Liver (tissue), 9 donors: Measurements from ENCODE around the gene ROR1. TPM values are rescaled to one million over a fixed set of nuclear protein-coding genes. Genes with fewer than 3 reads are reported as not detected.

ENCODE experiments used
- DNase-seq: peaks from one replicate; pipeline ENCODE4 v3.0.0-alpha.2; 2017; ENCODE audit warnings: low spot score
- H3K27ac ChIP-seq, 2 donors: one replicate each; pipeline ENCODE4 v1.7.0; 2013; ENCODE audit warnings: inconsistent platforms in 2 of 2, low read length in 2 of 2, control low read depth in 1 of 2, low read depth in 1 of 2, mild to moderate bottlenecking in 1 of 2
- H3K27me3 ChIP-seq, 4 donors: one replicate each; pipeline versions ENCODE4 v1.6.1 to v1.7.0; 2013; ENCODE audit warnings: low read length in 3 of 4, inconsistent platforms in 1 of 4, mild to moderate bottlenecking in 1 of 4, moderate library complexity in 1 of 4; ENCODE audit not compliant: control insufficient read depth in 4 of 4, insufficient read depth in 4 of 4
- H3K36me3 ChIP-seq, 4 donors: one replicate each; pipeline versions ENCODE4 v1.6.1 to v1.7.0; 2013; ENCODE audit warnings: low read length in 3 of 4, mild to moderate bottlenecking in 3 of 4, low read depth in 1 of 4, moderate library complexity in 1 of 4; ENCODE audit not compliant: control insufficient read depth in 4 of 4, insufficient read depth in 3 of 4
- H3K4me1 ChIP-seq, 4 donors: one replicate each; pipeline versions ENCODE4 v1.6.1 to v1.7.0; 2013; ENCODE audit warnings: low read length in 3 of 4, mild to moderate bottlenecking in 3 of 4, moderate library complexity in 1 of 4; ENCODE audit not compliant: control insufficient read depth in 4 of 4, insufficient read depth in 4 of 4
- H3K4me3 ChIP-seq, 3 donors: one replicate each; pipeline versions ENCODE4 v1.6.1 to v1.7.0; 2013; ENCODE audit warnings: low read length in 3 of 3, control low read depth in 1 of 3, low read depth in 1 of 3, mild to moderate bottlenecking in 1 of 3
- H3K9ac ChIP-seq, 2 donors: one replicate each; pipeline ENCODE4 v1.7.0; 2013; ENCODE audit warnings: low read length in 2 of 2, mild to moderate bottlenecking in 2 of 2, moderate library complexity in 2 of 2, control low read depth in 1 of 2, low read depth in 1 of 2
- H3K9me3 ChIP-seq, 4 donors: one replicate each; pipeline versions ENCODE4 v1.6.1 to v1.7.0; 2013; ENCODE audit warnings: low read length in 3 of 4; ENCODE audit not compliant: control insufficient read depth in 4 of 4
- CTCF ChIP-seq: fragments of 150-350 bp; IDR thresholded peaks from 2 replicates; pipeline ENCODE4 v1.5.1; 2017; ENCODE audit warnings: improper control_type of control experiment, low read depth, low read length; ENCODE audit not compliant: missing input control
- EGR1 ChIP-seq, 2 donors: IDR thresholded peaks; 2 replicates each; pipeline ENCODE4 v1.6.1; 2016 to 2018; ENCODE audit warnings: antibody characterized with exemption in 2 of 2, low read depth in 2 of 2
- FOXA1 ChIP-seq: IDR thresholded peaks from 2 replicates; pipeline ENCODE4 v1.6.1; 2016; ENCODE audit warnings: antibody characterized with exemption
- FOXA2 ChIP-seq: IDR thresholded peaks from 2 replicates; pipeline ENCODE4 v1.6.1; 2016; ENCODE audit warnings: antibody characterized with exemption
- GABPA ChIP-seq, 2 donors: IDR thresholded peaks in 1 of 2; conservative IDR thresholded peaks in 1 of 2; 2 replicates each; pipeline ENCODE4 v1.6.1; 2016; ENCODE audit warnings: antibody characterized with exemption in 2 of 2, mild to moderate bottlenecking in 1 of 2, moderate library complexity in 1 of 2
- HNF4A ChIP-seq, 2 donors: conservative IDR thresholded peaks; 2 replicates each; pipeline ENCODE4 v1.6.1; 2016; ENCODE audit warnings: antibody characterized with exemption in 2 of 2, mild to moderate bottlenecking in 2 of 2
- HNF4G ChIP-seq: IDR thresholded peaks from 2 replicates; pipeline ENCODE4 v1.6.1; 2016; ENCODE audit warnings: antibody characterized with exemption
- JUND ChIP-seq, 2 donors: IDR thresholded peaks; 2 replicates each; pipeline ENCODE4 v1.6.1; 2016; ENCODE audit warnings: antibody characterized with exemption in 2 of 2
- MAX ChIP-seq: IDR thresholded peaks from 2 replicates; pipeline ENCODE4 v1.6.1; 2016; ENCODE audit warnings: antibody characterized with exemption
- NR2F2 ChIP-seq: IDR thresholded peaks from 2 replicates; pipeline ENCODE4 v1.6.1; 2016; ENCODE audit warnings: antibody characterized with exemption
- RAD21 ChIP-seq, 2 donors: IDR thresholded peaks; 2 replicates each; pipeline ENCODE4 v1.6.1; 2016; ENCODE audit warnings: antibody characterized with exemption in 2 of 2, mild to moderate bottlenecking in 2 of 2
- REST ChIP-seq: IDR thresholded peaks from 2 replicates; pipeline ENCODE4 v1.6.1; 2016; ENCODE audit warnings: antibody characterized with exemption, mild to moderate bottlenecking
- RXRA ChIP-seq, 2 donors: IDR thresholded peaks; 2 replicates each; pipeline ENCODE4 v1.6.1; 2017 to 2018; ENCODE audit warnings: antibody characterized with exemption in 2 of 2, mild to moderate bottlenecking in 1 of 2
- SP1 ChIP-seq: IDR thresholded peaks from 2 replicates; pipeline ENCODE4 v1.6.1; 2018; ENCODE audit warnings: antibody characterized with exemption, mild to moderate bottlenecking
- TAF1 ChIP-seq: conservative IDR thresholded peaks from 2 replicates; pipeline ENCODE4 v1.6.1; 2016; ENCODE audit warnings: antibody characterized with exemption, mild to moderate bottlenecking
- YY1 ChIP-seq: IDR thresholded peaks from 2 replicates; pipeline ENCODE4 v1.6.1; 2016; ENCODE audit warnings: antibody characterized with exemption, mild to moderate bottlenecking
- ZBTB33 ChIP-seq: IDR thresholded peaks from 2 replicates; pipeline ENCODE4 v1.6.1; 2016; ENCODE audit warnings: antibody characterized with exemption
- WGBS: extraction: QIAGEN DNeasy Blood & Tissue Kit; methylation state at CpG from one replicate; pipeline ENCODE4 v1.1.7; 2013; 5-methylcytosine and 5-hydroxymethylcytosine counted together
- polyA plus RNA-seq, 2 donors: library from polyadenylated mRNA; stranded (reverse) in 1 of 2; unstranded in 1 of 2; fragments of 200-250 nt in 1 of 2; fragments of >200 nt in 1 of 2; fragmentation: Nextera tagmentation in 1 of 2; extraction: Ambion mirVana in 1 of 2; gene quantifications; one replicate each; pipeline versions ENCODE4 v1.2.1 to v1.2.3, GENCODE V29; 2013 to 2015
- total RNA-seq, 2 donors: library from RNA; depleted of rRNA; stranded (reverse); fragments of >200 nt; gene quantifications; one replicate each; pipeline ENCODE4 v1.2.3, GENCODE V29; 2014
- TF ChIP-seq, protein P1 (sequence below): IDR thresholded peaks from 2 replicates; pipeline ENCODE4 v1.6.1; 2016; ENCODE audit warnings: antibody characterized with exemption
- donor health status: healthy.
- donor health status: healthy.
- donor health status: healthy.
- donor health status: healthy.
- donor health status: healthy.

Gene ROR1
- total and polyA plus RNA-seq, 4 donors: 0.15 to 0.98 (median 0.37) TPM

- Histone ChIP-seq H3K27me3 (no peaks in the 10 kb centered on the region), H3K9ac (no peak overlapping the region), H3K4me1 (no peaks in the 10 kb centered on the region), H3K36me3 (no peaks in the 10 kb centered on the region), H3K4me3 (no peak overlapping the region), H3K27ac (no peak overlapping the region), H3K9me3 (peaks cover 0 to 2% (median 0%) of the 10 kb centered on the region in 4 donors)
- 94% methylated on average over 3 of the region's 3 CpGs for WGBS
- no peak for TF ChIP-seq RXRA (IDR thresholded peaks at IDR 0.05)
- no peak for TF ChIP-seq RAD21 (IDR thresholded peaks at IDR 0.05)
- no peak for TF ChIP-seq GABPA (IDR thresholded peaks at IDR 0.05 in 1 of 2, conservative IDR thresholded peaks at IDR 0.05 in 1 of 2)
- TF ChIP-seq, protein P1, sequence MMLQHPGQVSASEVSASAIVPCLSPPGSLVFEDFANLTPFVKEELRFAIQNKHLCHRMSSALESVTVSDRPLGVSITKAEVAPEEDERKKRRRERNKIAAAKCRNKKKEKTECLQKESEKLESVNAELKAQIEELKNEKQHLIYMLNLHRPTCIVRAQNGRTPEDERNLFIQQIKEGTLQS: no peak
- no peak for TF ChIP-seq SP1
- no peak for TF ChIP-seq CTCF
- TF ChIP-seq NR2F2: no peak
- no peak for TF ChIP-seq FOXA1
- TF ChIP-seq HNF4A (conservative IDR thresholded peaks at IDR 0.05): no peak
- TF ChIP-seq EGR1 (IDR thresholded peaks at IDR 0.05; ENCODE audit: low read depth in 2 of 2): no peak
- no peak for TF ChIP-seq YY1
- DNase-seq: no peak
Observed at GRCh38 chr1:63859480-63860275, 85.9 kb downstream of the ROR1 start.

GRCh38 chr1:63861052-63861691 lies 87.4 kb downstream of the ROR1 start:
- H3K27ac ChIP-seq: no peak overlapping the region
- H3K4me3 ChIP-seq: no peak overlapping the region
- H3K9ac ChIP-seq: no peak overlapping the region
- H3K9me3 ChIP-seq: peaks cover 0 to 2% (median 0%) of the 10 kb centered on the region in 4 donors
- 89% methylated on average over 6 of the region's 6 CpGs for WGBS
- DNase-seq: no peak
- no peaks in the 10 kb centered on the region for H3K27me3 ChIP-seq
- TF ChIP-seq REST: no peak
- no peak for TF ChIP-seq JUND (IDR thresholded peaks at IDR 0.05)
- no peak for TF ChIP-seq ZBTB33
- no peak for TF ChIP-seq CTCF
- TF ChIP-seq HNF4G: no peak
- no peak for TF ChIP-seq NR2F2
- no peak for TF ChIP-seq RAD21 (IDR thresholded peaks at IDR 0.05)
- TF ChIP-seq GABPA (IDR thresholded peaks at IDR 0.05 in 1 of 2, conservative IDR thresholded peaks at IDR 0.05 in 1 of 2): no peak
- TF ChIP-seq, protein P1: no peak
- no peak for TF ChIP-seq HNF4A (conservative IDR thresholded peaks at IDR 0.05)
- TF ChIP-seq YY1: no peak
- TF ChIP-seq SP1: no peak
- no peak for TF ChIP-seq MAX
- no peak for TF ChIP-seq FOXA2
- TF ChIP-seq FOXA1: no peak
- TF ChIP-seq EGR1 (IDR thresholded peaks at IDR 0.05; ENCODE audit: low read depth in 2 of 2): no peak
- TF ChIP-seq TAF1: no peak
- no peaks in the 10 kb centered on the region for H3K36me3 ChIP-seq
- H3K4me1 ChIP-seq: no peaks in the 10 kb centered on the region
